HuH-7 (cell line): ENCODE data around the gene FAM234A.

Experiments used
- DNase-seq: peaks from one replicate; pipeline ENCODE4 v3.0.0; 2011; ENCODE audit warnings: low spot score

The FAM234A gene

DNA sequence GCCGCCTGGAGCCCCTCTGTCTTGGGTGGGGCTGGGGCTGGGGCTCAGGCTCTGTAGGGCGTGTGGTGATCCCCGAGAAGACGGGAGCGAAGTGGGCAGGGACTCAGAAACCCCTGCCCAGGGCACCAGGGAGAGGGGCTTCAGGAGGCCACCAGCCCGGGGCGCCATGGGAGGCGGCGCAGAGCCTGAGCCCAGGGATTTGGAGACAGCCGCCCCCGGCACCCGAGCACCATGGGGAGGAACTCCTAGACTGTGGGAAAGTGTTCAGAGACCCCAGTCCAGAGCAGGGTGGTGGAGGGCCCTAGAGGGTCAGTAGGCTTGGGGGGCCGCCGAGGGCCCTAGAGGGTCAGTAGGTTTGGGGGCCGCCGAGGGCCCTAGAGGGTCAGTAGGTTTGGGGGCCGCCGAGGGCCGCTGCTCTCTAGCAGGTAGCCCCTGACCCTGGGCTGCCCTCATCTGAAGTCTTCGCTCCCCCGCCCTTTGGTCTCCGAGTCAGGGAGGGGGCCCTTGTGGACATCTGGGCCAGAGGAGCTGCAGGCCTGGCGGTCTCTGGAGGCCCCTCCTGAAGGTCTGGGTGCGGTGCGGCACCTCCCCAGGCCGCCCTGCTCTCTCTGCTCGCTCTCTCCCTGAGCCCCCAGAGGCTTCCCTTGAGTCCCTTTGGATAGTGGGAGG, 46.5 kb downstream of the FAM234A start:
- DNase-seq = no peak

DNA sequence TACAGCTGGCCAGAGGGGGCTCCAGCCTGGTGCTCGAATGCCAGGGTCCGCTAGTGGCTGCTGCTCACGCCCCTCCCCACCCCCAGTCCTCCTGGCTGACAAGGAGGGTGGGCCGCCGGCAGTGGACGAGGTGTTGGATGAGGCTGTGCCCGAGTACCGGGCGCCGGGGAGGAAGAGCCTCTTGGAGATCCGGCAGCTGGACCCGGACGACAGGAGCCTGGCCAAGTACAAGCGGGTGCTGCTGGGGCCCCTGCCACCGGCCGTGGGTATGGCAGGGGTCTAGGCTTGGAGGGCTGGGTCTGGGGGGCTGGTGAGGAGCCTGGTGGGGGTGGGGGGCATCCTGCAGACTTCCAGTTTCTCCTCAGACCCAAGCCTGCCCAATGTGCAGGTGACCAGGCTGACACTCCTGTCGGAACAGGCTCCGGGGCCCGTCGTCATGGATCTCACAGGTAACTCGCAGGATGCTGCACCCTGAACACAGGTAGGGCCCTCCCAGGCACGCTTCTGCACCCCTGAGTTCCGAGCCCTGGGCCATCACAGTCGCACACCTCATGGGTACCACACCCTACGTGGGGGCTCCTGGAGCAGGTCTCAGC, 47.1 kb downstream of the FAM234A start:
- no peak for DNase-seq

DNA sequence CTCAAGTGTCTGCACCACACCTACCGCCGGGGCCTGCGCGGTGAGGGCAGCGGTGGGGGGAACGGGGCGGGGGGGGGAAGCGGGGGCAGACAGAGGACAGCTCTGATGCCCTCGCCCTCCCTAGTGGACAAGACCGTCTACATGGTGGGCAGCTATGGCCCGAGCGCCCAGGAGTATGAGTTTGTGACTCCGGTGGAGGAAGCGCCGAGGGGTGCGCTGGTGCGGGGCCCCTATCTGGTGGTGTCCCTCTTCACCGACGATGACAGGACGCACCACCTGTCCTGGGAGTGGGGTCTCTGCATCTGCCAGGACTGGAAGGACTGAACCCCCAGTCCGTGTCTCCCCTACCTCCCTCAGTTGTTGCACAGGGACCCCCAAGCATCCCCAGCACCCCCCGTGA, 47.9 kb downstream of the FAM234A start:
- no peak for DNase-seq

GRCh38 chr16:283033-283805, 48.6 kb downstream of the FAM234A start, which contains the start of gene PDIA2:
TSS of gene PDIA2 (plus strand) at chr16:283164. CDS start at chr16:283170, 6 bp downstream.
- DNase-seq = no peak

DNA sequence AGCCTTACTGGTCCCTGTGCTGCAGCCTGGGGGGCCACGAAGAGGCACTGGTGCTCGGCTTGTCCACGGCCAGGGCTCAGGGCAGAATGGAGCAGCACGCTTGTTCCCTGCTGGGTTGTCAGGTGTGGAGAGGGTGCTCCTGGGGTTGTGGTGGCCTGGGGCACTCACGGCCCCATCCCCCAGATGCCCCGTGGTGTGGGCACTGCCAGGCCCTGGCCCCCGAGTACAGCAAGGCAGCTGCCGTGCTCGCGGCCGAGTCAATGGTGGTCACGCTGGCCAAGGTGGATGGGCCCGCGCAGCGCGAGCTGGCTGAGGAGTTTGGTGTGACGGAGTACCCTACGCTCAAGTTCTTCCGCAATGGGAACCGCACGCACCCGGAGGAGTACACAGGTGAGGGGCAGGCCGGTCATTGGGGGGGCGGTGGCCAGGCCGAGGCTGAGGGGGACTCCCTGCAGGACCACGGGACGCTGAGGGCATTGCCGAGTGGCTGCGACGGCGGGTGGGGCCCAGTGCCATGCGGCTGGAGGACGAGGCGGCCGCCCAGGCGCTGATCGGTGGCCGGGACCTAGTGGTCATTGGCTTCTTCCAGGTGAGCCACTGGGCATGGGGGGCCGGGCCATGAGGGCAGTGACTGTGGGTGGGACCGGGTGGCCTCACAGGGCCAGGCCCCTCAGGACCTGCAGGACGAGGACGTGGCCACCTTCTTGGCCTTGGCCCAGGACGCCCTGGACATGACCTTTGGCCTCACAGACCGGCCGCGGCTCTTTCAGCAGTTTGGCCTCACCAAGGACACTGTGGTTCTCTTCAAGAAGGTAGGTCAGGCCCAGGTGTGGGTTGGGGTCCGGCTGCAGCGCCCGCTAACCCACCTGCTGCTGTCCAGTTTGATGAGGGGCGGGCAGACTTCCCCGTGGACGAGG, 49.8 kb downstream of the FAM234A start:
- no peak for DNase-seq

- DNase-seq = no peak
These were observed 50.8 kb downstream of the FAM234A start for GRCh38 chr16:285146-286055.

GRCh38 chr16:286491-287297, 52.1 kb downstream of the FAM234A start:
- no peak for DNase-seq

- no peak for DNase-seq
These were observed 52.7 kb downstream of the FAM234A start for GRCh38 chr16:287298-287811.

- no peak for DNase-seq
These were observed 53.6 kb downstream of the FAM234A start for GRCh38 chr16:287981-288920.

DNA sequence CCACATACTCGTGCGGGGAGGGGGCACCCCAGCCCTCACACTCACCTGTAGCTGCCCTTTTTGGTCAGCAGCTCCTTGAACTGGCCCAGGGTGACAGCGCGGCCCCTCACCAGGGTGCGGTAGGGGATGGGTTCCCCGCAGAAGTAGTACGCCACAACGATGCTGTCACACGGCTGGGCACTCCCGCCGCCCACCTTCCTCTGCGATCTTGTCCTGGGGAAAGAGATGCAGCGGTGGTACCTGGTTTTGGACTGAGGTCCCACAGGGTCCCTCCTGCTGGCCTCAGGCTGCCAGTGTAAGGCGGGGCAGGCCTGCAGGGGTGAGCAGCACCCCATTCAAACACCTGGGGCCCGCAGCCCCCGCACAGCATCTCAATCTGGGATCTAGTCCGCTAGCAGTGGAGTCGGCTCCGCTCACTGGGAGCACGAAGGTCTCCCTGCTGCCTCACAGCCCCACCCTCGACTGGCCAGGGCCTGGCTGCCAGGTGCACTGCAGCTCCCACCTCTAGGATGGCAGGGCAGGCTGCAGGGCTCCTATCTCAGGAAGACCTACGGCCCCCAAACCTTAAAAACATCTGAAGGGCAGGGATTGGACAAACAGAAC, 54.9 kb downstream of the FAM234A start:
- DNase-seq = no peak

- DNase-seq = no peak
These were observed 55.5 kb downstream of the FAM234A start for GRCh38 chr16:290015-290680.

- no peak for DNase-seq
These were observed 56.2 kb downstream of the FAM234A start for GRCh38 chr16:290681-291405.

GRCh38 chr16:291539-291938, 56.9 kb downstream of the FAM234A start:
- DNase-seq = no peak

GRCh38 chr16:293043-293775, 58.6 kb downstream of the FAM234A start:
- no peak for DNase-seq

DNA sequence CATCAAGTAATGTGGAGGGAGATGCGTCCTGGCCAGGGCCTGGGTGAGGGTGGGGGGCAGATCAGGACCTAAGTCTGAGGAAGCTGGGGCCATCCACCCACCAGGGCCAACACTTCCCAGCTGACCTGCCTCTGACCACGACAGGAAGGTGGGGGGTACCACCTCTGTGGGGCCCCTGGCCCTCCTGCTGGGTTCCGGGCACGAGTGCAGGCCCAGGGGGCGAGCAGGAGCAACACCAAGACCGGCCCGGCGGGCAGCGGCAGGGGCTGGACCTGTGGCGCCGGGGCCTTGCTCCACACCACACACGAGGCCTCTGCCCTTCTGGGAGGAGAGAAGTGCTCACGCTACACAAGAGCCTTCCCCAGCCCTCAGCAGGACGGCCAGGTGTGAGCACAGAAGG, 61.7 kb downstream of the FAM234A start:
- DNase-seq = no peak

- DNase-seq = no peak
These were observed 62.3 kb downstream of the FAM234A start for GRCh38 chr16:296806-297510.
